HCT116 (cell line): ENCODE data around the gene CHAF1A. TPM values are rescaled to one million over a fixed set of nuclear protein-coding genes. Genes with fewer than 3 reads are reported as not detected.

ENCODE experiments used
- ATAC-seq: fragments of 200-7000 bp; cut with Tn5 transposase; 2 replicates; pipeline ENCODE4 v1.9.1; 2020; ENCODE audit warnings: mild to moderate bottlenecking, moderate library complexity
- BruUV-seq: library from RNA; stranded (reverse); fragments of 400-500 nt; replicated peaks from 2 replicates; lab custom pipeline; 2021; lab: Mats Ljungman, UMichigan
- CTCF ChIA-PET: fragments of 300-600 bp; sonication (Branson Sonifier 250); formaldehyde crosslinking; loops from one replicate; lab custom pipeline; 2021; ENCODE audit warnings: antibody characterized with exemption; lab: Charles Lee
- POLR2A ChIA-PET: fragments of 300-600, 350-600 bp; sonication (Branson Sonifier 250); formaldehyde crosslinking; loops from one replicate; lab custom pipeline; 2021; ENCODE audit warnings: antibody characterized with exemption; lab: Charles Lee
- RAD21 ChIA-PET, 2 experiments: fragments of 300-600 bp; sonication (Branson Sonifier 250); formaldehyde crosslinking; loops; one replicate each; lab custom pipeline; 2023; ENCODE audit warnings: low total read pairs in 2 of 2; ENCODE audit not compliant: uncharacterized antibody in 2 of 2, unreplicated experiment in 2 of 2, low non-redundant PET in 1 of 2; lab: Charles Lee
- DNase-seq: peaks from one replicate; pipeline ENCODE4 v3.0.0-alpha.2; 2010; ENCODE audit warnings: low read depth, low spot score
- H2AFZ ChIP-seq: fragments of 200-600 bp; shearing (Covaris generic), sonication (generic); 2 replicates; pipeline ENCODE4 v1.6.1; 2017; ENCODE audit warnings: low read depth, mixed run types, mixed read lengths, antibody characterized with exemption, low read length; ENCODE audit not compliant: poor library complexity, severe bottlenecking
- H3K27ac ChIP-seq: 2 replicates; pipeline ENCODE4 v1.5.1; 2012; ENCODE audit warnings: low read depth, low read length
- H3K27me3 ChIP-seq: fragments of 200-600 bp; sonication (generic); 2 replicates; pipeline ENCODE4 v1.6.1; 2016; ENCODE audit warnings: mixed run types, low read length, mixed read lengths; ENCODE audit not compliant: insufficient read depth
- H3K36me3 ChIP-seq, 2 experiments: fragments of 200-500 bp in 1 of 2; fragments of 200-600 bp in 1 of 2; sonication (Bioruptor generic) in 1 of 2; sonication (generic) in 1 of 2; 2 replicates each; pipeline versions ENCODE4 v1.5.1 to v1.6.1; 2014 to 2016; ENCODE audit warnings: low read length in 2 of 2, inconsistent platforms in 1 of 2, mixed read lengths in 1 of 2, mixed run types in 1 of 2; ENCODE audit not compliant: insufficient read depth in 2 of 2, control insufficient read depth in 1 of 2
- H3K4me1 ChIP-seq, 2 experiments: fragments of 200-600 bp in 1 of 2; sonication (generic) in 1 of 2; 2 replicates each; pipeline versions ENCODE4 v1.5.1 to v1.6.1; 2012 to 2017; ENCODE audit warnings: low read length in 2 of 2, inconsistent platforms in 1 of 2, mild to moderate bottlenecking in 1 of 2, mixed read lengths in 1 of 2, mixed run types in 1 of 2, moderate library complexity in 1 of 2; ENCODE audit not compliant: insufficient read depth in 2 of 2, control insufficient read depth in 1 of 2
- H3K4me2 ChIP-seq: fragments of 200-600 bp; sonication (generic); 2 replicates; pipeline ENCODE4 v1.6.1; 2017; ENCODE audit warnings: mixed run types, low read length, mixed read lengths
- H3K4me3 ChIP-seq, 2 experiments: fragments of 200-600 bp in 1 of 2; sonication (generic) in 1 of 2; replicated peaks in 1 of 2; 2 replicates each; pipeline ENCODE4 v1.5.1; 2011 to 2016; ENCODE audit warnings: low read length in 2 of 2, control low read depth in 1 of 2, low read depth in 1 of 2, mild to moderate bottlenecking in 1 of 2, mixed read lengths in 1 of 2, mixed run types in 1 of 2
- H3K79me2 ChIP-seq: fragments of 200-600 bp; sonication (generic); 2 replicates; pipeline ENCODE4 v1.6.1; 2017; ENCODE audit warnings: mild to moderate bottlenecking, mixed run types, low read length, moderate library complexity, mixed read lengths; ENCODE audit not compliant: insufficient read depth
- H3K9ac ChIP-seq: fragments of 200-600 bp; sonication (generic); 2 replicates; pipeline ENCODE4 v1.6.1; 2016; ENCODE audit warnings: low read length, mixed read lengths
- H3K9me2 ChIP-seq: fragments of 200-600 bp; sonication (generic), shearing (Covaris generic); 2 replicates; pipeline ENCODE4 v1.6.1; 2017; ENCODE audit warnings: mixed run types, mild to moderate bottlenecking, moderate library complexity; ENCODE audit not compliant: insufficient read depth
- H3K9me3 ChIP-seq, 2 experiments: fragments of 200-500 bp in 1 of 2; fragments of 200-600 bp in 1 of 2; sonication (Bioruptor generic) in 1 of 2; sonication (generic) in 1 of 2; 2 replicates each; pipeline ENCODE4 v1.6.1; 2014 to 2017; ENCODE audit warnings: low read length in 2 of 2, mixed read lengths in 2 of 2, inconsistent platforms in 1 of 2, low read depth in 1 of 2, mild to moderate bottlenecking in 1 of 2, mixed run types in 1 of 2, moderate library complexity in 1 of 2; ENCODE audit not compliant: control insufficient read depth in 1 of 2, insufficient read depth in 1 of 2
- H4K20me1 ChIP-seq: fragments of 200-600 bp; sonication (generic), shearing (Covaris generic); 2 replicates; pipeline ENCODE4 v1.6.1; 2017; ENCODE audit warnings: mixed run types, mild to moderate bottlenecking, moderate library complexity; ENCODE audit not compliant: insufficient read depth
- EZH2phosphoT487 ChIP-seq: fragments of 200-600 bp; IDR thresholded peaks from 2 replicates; pipeline ENCODE4 v1.6.1; 2018; ENCODE audit warnings: antibody characterized with exemption, borderline replicate concordance
- FOSL1 ChIP-seq: IDR thresholded peaks from 2 replicates; pipeline ENCODE4 v1.6.1; 2012; ENCODE audit warnings: low read depth
- POLR2A ChIP-seq: IDR thresholded peaks from 2 replicates; pipeline ENCODE4 v1.7.0; 2011; ENCODE audit warnings: borderline replicate concordance; ENCODE audit not compliant: insufficient read depth, insufficient read length; ENCODE audit errors: extremely low read depth
- POLR2AphosphoS5 ChIP-seq: IDR thresholded peaks from 2 replicates; pipeline ENCODE4 v1.6.1; 2011; ENCODE audit warnings: mild to moderate bottlenecking, low read depth, low read length, moderate library complexity
- SP1 ChIP-seq: IDR thresholded peaks from 2 replicates; pipeline ENCODE4 v1.6.1; 2012; ENCODE audit warnings: low read depth
- YY1 ChIP-seq: IDR thresholded peaks from 2 replicates; pipeline ENCODE4 v1.6.1; 2011; ENCODE audit warnings: low read length, low read depth, moderate library complexity, mild to moderate bottlenecking; ENCODE audit not compliant: insufficient replicate concordance; ENCODE audit errors: extremely low read depth
- ZBTB33 ChIP-seq: IDR thresholded peaks from 2 replicates; pipeline ENCODE4 v1.6.1; 2011; ENCODE audit warnings: mild to moderate bottlenecking, low read length, moderate library complexity; ENCODE audit not compliant: insufficient replicate concordance; ENCODE audit errors: extremely low read depth
- intact Hi-C: fragments of 100-400 bp; cut with micrococcal nuclease; formaldehyde crosslinking; loops from 2 replicates; pipeline ENCODE4 v1.10.0; 2022
- total RNA-seq: library from RNA; stranded (reverse); gene quantifications from one replicate; pipeline ENCODE4 v1.2.1, GENCODE V29; 2021; ENCODE audit not compliant: unreplicated experiment

The CHAF1A gene
- total RNA-seq, 1 experiment from 2014 or later, result 69.9 TPM

- CTCF ChIA-PET, result interaction anchor here (0.7 to 1.6 kb wide), 11 partner anchors 11 to 338 kb away, joined by 3 to 7 read pairs (median 5); partner anchors contain the start of gene SH3GL1
- Histone ChIP-seq H3K79me2 (peaks cover 27% of the 10 kb centered on the region), H3K4me1 (peaks cover 14 to 29% of the 10 kb centered on the region in 2 experiments), H4K20me1 (no peaks in the 10 kb centered on the region), H2AFZ (peak overlapping the region; percentile 95), H3K27me3 (no peaks in the 10 kb centered on the region), H3K9me2 (no peaks in the 10 kb centered on the region), H3K9me3 (no peaks in the 10 kb centered on the region), H3K4me2 (peak overlapping the region; percentile 99), H3K27ac (peak overlapping the region; percentile 93)
- ATAC-seq, result peak; percentile 88
- RAD21 ChIA-PET, result interaction anchor here in 1 of 2 experiments (0.6 to 1.3 kb wide), 2 partner anchors 9 to 96 kb away, joined by 3 to 4 read pairs; no protein-coding TSS in a partner anchor
- no TSS peak for BruUV-seq
- intact Hi-C loops, result no loop called here
- peak; percentile 100 for DNase-seq
- TF ChIP-seq YY1, result peak; percentile 31
- no peak for TF ChIP-seq EZH2phosphoT487
- peak; percentile 37 for TF ChIP-seq POLR2A
- peak; percentile 98 for TF ChIP-seq SP1
- TF ChIP-seq FOSL1, result no peak
- TF ChIP-seq POLR2AphosphoS5, result peak; percentile 52; the same call in 1 of the 2 replicates
- no peak for TF ChIP-seq ZBTB33
- TF ChIP-seq, all 23 proteins: peak for 4
- peaks cover 0 to 8% of the 10 kb centered on the region in 2 experiments; a peak in 1 of 4 replicates for H3K36me3 ChIP-seq
- peak overlapping the region; percentile 61 to 92 for H3K4me3 ChIP-seq
- H3K9ac ChIP-seq, result peak overlapping the region; percentile 92
- POLR2A ChIA-PET, result interaction anchor here (0.6 to 2.3 kb wide), 13 partner anchors 9 to 486 kb away, joined by 3 to 8 read pairs (median 4); partner anchors contain the start of genes CHAF1A, EEF2, MPND and PLIN3
These were observed 69.1 kb downstream of the CHAF1A start for GRCh38 chr19:4471403-4472173.
